Aorta (tissue), 5 donors: ENCODE data around the gene CENPT. TPM values are rescaled to one million over a fixed set of nuclear protein-coding genes. Genes with fewer than 3 reads are reported as not detected.

Experiments used
- ATAC-seq: fragments of 200-7000 bp; cut with Tn5 transposase; one replicate; pipeline ENCODE4 v1.9.1; 2022; ENCODE audit warnings: moderate library complexity; ENCODE audit not compliant: low FRiP score
- DNase-seq, 2 donors: peaks; one replicate each; pipeline ENCODE4 v3.0.0-alpha.2; 2020
- H3K27ac ChIP-seq, 2 donors: one replicate each; pipeline ENCODE4 v1.5.1; 2013; ENCODE audit warnings: low read length in 2 of 2, mild to moderate bottlenecking in 2 of 2, moderate library complexity in 2 of 2, control low read depth in 1 of 2, inconsistent platforms in 1 of 2, low read depth in 1 of 2
- H3K27me3 ChIP-seq, 2 donors: one replicate each; pipeline ENCODE4 v1.6.1; 2013; ENCODE audit warnings: control low read depth in 1 of 2, low read length in 1 of 2, mild to moderate bottlenecking in 1 of 2, moderate library complexity in 1 of 2; ENCODE audit not compliant: insufficient read depth in 2 of 2, control insufficient read depth in 1 of 2
- H3K36me3 ChIP-seq, 2 donors: one replicate each; pipeline ENCODE4 v1.6.1; 2013; ENCODE audit warnings: control low read depth in 1 of 2, low read length in 1 of 2, mild to moderate bottlenecking in 1 of 2; ENCODE audit not compliant: insufficient read depth in 2 of 2, control insufficient read depth in 1 of 2
- H3K4me1 ChIP-seq, 2 donors: one replicate each; pipeline ENCODE4 v1.6.1; 2013; ENCODE audit warnings: low read length in 2 of 2, control low read depth in 1 of 2, mild to moderate bottlenecking in 1 of 2, moderate library complexity in 1 of 2; ENCODE audit not compliant: insufficient read depth in 2 of 2, control insufficient read depth in 1 of 2
- H3K4me3 ChIP-seq, 2 donors: one replicate each; pipeline ENCODE4 v1.5.1; 2013; ENCODE audit warnings: low read length in 2 of 2, control low read depth in 1 of 2, mild to moderate bottlenecking in 1 of 2
- H3K9me3 ChIP-seq: one replicate; pipeline ENCODE4 v1.6.1; 2013; ENCODE audit warnings: mild to moderate bottlenecking, low read length; ENCODE audit not compliant: control insufficient read depth
- WGBS, 2 donors: extraction: QIAGEN DNeasy Blood & Tissue Kit; methylation state at CpG; one replicate each; pipeline ENCODE4 v1.1.7; 2013; 5-methylcytosine and 5-hydroxymethylcytosine counted together
- intact Hi-C, 2 donors: fragments of 100-400 bp; cut with DNase I; formaldehyde crosslinking; loops; one replicate each; pipeline versions ENCODE4 v1.14.2 to v1.15.0; 2022
- polyA plus RNA-seq, 2 donors: library from polyadenylated mRNA; stranded (reverse); fragments of 200-250 nt; gene quantifications; one replicate each; pipeline ENCODE4 v1.2.3, GENCODE V29; 2013
- total RNA-seq, 2 donors: library from RNA; stranded (reverse); fragmentation: NEBNext Ultra II Directional; extraction: Animal tissue kit (Norgen Biotek cat#: 25700); gene quantifications; one replicate each; pipeline ENCODE4 v1.2.1, GENCODE V29; 2021
- donor health status: healthy with polysubstance abuse.
- donor health status: Bipolar disorder and iron deficiency.
- donor health status: DM: no; HTN: no; CAD: no.
- donor health status: DM: no; HTN: no; CAD: no.
- donor health status: DM: yes; HTN: yes; CAD: no.

CENPT gene
- total and polyA plus RNA-seq, 4 donors = 28.3 to 168 (median 48.9) TPM

DNA sequence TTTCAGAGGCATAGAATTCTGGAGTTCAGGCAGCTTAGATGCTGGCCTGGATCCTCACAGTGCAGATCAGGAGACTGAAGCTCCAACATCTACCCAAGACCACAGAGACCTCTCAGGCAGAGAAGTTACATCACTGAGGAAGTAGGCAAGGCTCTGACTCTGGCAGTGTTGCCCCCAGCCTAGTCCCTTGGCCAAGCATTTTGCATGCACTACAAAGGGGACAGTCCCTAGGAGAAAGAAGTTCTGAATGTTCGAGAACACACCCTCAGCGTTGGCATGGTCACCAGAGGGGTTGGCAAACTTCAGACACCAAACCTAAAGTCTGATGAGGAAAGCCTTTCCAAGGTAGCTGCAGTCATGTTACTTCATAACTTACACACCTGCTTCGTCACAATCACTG lies 43.6 kb downstream of the CENPT start:
- Histone ChIP-seq H3K27ac (no peak overlapping the region), H3K9me3 (no peaks in the 10 kb centered on the region), H3K4me1 (no peaks in the 10 kb centered on the region), H3K36me3 (no peaks in the 10 kb centered on the region), H3K27me3 (no peaks in the 10 kb centered on the region), H3K4me3 (no peak overlapping the region)
- WGBS, 2 donors = 91 to 94% methylated on average over 3 of the region's 3 CpGs
- ATAC-seq (no peak), DNase-seq (no peak)
- intact Hi-C loops = no loop called here

DNA sequence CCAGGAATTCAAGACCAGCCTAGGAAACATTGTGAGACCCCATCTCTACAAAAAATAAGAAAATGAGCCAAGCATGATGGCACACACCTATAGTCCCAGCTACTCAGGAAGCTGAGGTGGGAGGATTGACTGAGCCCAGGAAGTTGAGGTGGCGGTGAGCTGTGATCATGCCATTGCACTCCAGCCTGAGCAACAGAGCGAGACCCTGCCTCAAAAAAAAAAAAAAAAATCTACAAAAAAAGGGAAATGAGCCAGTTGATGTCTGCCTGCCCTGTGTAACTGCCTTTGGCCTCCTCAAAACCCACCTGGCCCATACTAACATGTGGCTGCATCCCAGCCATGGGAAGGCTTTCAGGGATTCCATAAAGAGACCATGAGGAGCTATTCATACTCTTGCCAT lies 45.6 kb downstream of the CENPT start:
- no peaks in the 10 kb centered on the region for H3K27me3 ChIP-seq
- ATAC-seq (no peak), DNase-seq (no peak)
- H3K4me1 ChIP-seq = no peaks in the 10 kb centered on the region
- intact Hi-C loops = no loop called here
- 94% methylated on average over 2 of the region's 2 CpGs for WGBS, 2 donors
- H3K27ac ChIP-seq = no peak overlapping the region
- no peaks in the 10 kb centered on the region for H3K9me3 ChIP-seq
- H3K36me3 ChIP-seq = no peaks in the 10 kb centered on the region
- H3K4me3 ChIP-seq = no peak overlapping the region

DNA sequence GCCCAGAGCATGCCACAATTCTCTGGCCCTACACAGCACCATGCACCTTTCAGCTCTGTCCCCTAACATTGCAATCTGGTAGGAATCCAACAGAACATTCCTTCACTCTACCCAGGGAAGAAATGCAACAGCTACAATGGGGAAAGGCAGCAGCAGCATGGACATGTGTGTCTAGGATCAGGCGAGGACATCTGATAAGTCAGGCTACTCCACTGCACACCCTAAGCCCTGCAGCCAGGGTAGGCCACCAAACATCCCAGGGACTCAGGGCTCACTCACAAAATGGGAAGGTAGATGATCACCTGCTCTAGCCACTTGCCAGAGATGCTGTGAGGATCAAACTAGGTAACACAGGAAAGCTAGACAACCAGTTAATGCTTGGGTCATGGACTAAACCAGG lies 46.3 kb downstream of the CENPT start:
- Histone ChIP-seq H3K9me3 (no peaks in the 10 kb centered on the region), H3K27me3 (no peaks in the 10 kb centered on the region), H3K4me3 (no peak overlapping the region), H3K27ac (no peak overlapping the region), H3K36me3 (no peaks in the 10 kb centered on the region), H3K4me1 (no peaks in the 10 kb centered on the region)
- intact Hi-C loops = no loop called here
- DNase-seq (no peak), ATAC-seq (no peak)
- WGBS, 2 donors = 83 to 90% methylated on average over 1 of the region's 1 CpG

DNA sequence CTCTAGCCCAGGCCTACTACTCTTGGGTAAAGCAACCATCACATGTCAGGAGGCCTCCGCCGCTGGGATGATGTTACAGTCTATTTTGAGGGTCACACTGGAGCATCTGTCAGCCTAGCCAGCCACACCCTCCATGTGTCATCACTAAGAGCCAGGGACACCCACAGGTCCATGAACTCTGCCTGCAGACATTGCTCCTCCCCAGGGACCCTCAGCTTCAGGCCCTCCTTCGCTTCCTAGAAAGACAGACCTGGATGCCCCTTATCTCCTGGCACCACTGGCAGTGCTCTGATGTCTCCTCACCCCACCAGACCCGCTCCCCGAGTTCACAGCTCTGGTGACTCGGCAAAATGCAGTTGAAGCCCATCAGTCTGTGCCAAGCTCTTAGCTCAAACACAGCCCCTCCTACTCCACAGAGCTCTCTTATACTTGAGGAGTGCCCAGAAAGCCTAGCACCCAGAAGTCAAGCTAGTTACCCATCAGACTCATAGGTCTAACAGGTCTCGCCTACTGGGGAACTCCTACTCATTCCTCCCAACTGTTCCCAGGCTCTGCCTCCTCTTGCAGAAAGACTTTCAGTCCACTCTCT lies 47.1 kb downstream of the CENPT start:
- no peaks in the 10 kb centered on the region for H3K9me3 ChIP-seq
- whole genome bisulfite sequencing, 2 donors = 86 to 88% methylated on average over 7 of the region's 7 CpGs
- H3K36me3 ChIP-seq = no peaks in the 10 kb centered on the region
- ATAC-seq = no peak
- H3K27ac ChIP-seq = no peak overlapping the region
- no peaks in the 10 kb centered on the region for H3K27me3 ChIP-seq
- DNase-seq = no peak
- intact Hi-C loops = no loop called here
- H3K4me1 ChIP-seq = no peaks in the 10 kb centered on the region
- H3K4me3 ChIP-seq = no peak overlapping the region

DNA sequence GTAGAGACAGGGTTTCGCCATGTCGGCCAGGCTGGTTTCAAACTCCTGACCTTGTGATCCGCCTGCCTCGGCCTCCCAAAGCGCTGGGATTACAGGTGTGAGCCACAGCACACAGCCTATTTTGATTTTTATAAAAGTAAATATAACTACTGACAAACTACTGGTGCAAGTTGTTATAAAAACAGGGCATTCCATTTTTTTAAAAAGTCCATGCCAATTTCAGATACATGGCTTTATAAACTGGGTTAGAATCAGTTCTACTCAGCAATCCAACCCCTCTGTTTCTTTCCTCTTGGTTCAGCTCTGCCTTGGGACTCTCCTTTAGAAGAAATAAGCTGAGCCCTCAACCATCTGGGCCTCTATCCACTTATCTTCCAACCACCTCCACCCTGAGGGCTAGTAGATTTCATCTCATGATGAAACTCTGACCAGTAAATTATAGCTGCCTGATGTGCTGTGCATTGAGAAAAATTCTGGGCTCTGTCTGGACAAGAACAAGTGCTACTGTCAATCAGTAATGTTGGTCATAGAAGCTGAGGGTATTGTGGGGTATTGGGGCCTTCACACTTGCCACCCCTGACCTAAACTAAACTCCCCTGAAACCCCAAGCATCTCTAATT lies 51.3 kb downstream of the CENPT start:
- ATAC-seq (no peak), DNase-seq (no peak)
- no peaks in the 10 kb centered on the region for H3K4me1 ChIP-seq
- 98% methylated on average over 5 of the region's 5 CpGs for WGBS, 2 donors
- intact Hi-C loops = no loop called here
- no peak overlapping the region for H3K27ac ChIP-seq
- H3K36me3 ChIP-seq = no peaks in the 10 kb centered on the region
- no peak overlapping the region for H3K4me3 ChIP-seq
- H3K9me3 ChIP-seq = no peaks in the 10 kb centered on the region
- H3K27me3 ChIP-seq = no peaks in the 10 kb centered on the region

DNA sequence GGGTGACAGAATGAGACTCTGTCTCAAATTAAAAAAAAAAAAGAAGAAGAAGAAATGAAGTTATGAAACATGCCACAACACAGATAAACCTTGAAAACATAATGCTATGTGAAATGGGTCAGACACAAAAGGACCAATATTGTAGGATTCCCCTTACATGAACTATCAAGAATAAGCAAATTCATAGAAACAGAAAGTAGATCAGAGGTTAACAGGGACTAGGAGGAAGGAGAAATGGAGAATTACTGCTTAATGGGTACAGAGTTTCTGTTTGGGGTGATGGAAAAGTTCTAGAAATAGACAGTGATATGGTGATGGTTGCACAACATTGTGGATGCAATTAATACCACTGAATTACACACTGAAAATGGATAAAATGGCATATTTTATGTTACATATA lies 57.4 kb downstream of the CENPT start:
- no peaks in the 10 kb centered on the region for H3K36me3 ChIP-seq
- intact Hi-C loops = no loop called here
- no peaks in the 10 kb centered on the region for H3K4me1 ChIP-seq
- H3K4me3 ChIP-seq = no peak overlapping the region
- DNase-seq (no peak), ATAC-seq (no peak)
- H3K27me3 ChIP-seq = no peaks in the 10 kb centered on the region
- no peak overlapping the region for H3K27ac ChIP-seq
- no peaks in the 10 kb centered on the region for H3K9me3 ChIP-seq

DNA sequence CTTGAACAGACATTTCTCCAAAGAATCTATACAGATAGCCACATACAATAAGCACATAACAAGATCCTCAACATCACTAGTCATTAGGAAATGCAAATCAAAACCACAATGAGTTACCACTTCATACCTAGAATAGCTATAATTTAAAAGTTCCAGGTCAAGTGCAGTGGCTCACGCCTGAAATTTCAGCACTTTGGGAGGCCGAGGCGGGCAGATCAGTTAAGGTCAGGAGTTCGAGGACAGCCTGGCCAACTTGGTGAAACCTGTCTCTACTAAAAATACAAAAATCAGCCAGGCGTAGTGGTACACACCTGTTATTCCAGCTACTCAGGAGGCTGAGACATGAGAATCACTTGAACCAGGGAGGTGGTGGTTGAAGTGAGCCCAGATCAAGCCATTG lies 61.0 kb downstream of the CENPT start:
- no peak overlapping the region for H3K4me3 ChIP-seq
- no peaks in the 10 kb centered on the region for H3K27me3 ChIP-seq
- no peaks in the 10 kb centered on the region for H3K36me3 ChIP-seq
- H3K27ac ChIP-seq = no peak overlapping the region
- intact Hi-C loops = no loop called here
- no peaks in the 10 kb centered on the region for H3K4me1 ChIP-seq
- DNase-seq = no peak
- ATAC-seq = no peak
- no peaks in the 10 kb centered on the region for H3K9me3 ChIP-seq
- 96 to 97% methylated on average over 5 of the region's 5 CpGs for WGBS, 2 donors

DNA sequence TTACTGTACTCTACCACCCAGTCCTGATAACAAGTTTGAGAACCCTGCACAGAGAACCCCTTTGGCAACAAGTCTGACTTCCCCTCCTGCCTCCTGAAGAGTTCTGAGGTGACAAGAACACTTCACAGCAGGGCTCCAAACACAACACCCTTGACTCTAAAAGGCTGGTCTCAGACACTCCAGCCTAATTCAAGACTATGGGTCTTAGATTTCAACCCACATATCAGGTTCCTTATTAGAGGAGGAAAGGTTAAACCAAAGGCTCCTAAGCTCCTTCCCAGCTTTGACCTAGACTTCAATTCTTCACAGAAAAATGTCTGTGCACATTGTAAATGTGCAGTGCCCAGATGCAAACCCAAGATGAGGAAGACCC lies 64.2 kb downstream of the CENPT start:
- no peak overlapping the region for H3K4me3 ChIP-seq
- no peaks in the 10 kb centered on the region for H3K9me3 ChIP-seq
- peaks cover 0 to 3% of the 10 kb centered on the region in 2 donors for H3K36me3 ChIP-seq
- ATAC-seq (no peak), DNase-seq (no peak)
- intact Hi-C loops = no loop called here
- H3K4me1 ChIP-seq = no peaks in the 10 kb centered on the region
- H3K27ac ChIP-seq = no peak overlapping the region
- no peaks in the 10 kb centered on the region for H3K27me3 ChIP-seq

DNA sequence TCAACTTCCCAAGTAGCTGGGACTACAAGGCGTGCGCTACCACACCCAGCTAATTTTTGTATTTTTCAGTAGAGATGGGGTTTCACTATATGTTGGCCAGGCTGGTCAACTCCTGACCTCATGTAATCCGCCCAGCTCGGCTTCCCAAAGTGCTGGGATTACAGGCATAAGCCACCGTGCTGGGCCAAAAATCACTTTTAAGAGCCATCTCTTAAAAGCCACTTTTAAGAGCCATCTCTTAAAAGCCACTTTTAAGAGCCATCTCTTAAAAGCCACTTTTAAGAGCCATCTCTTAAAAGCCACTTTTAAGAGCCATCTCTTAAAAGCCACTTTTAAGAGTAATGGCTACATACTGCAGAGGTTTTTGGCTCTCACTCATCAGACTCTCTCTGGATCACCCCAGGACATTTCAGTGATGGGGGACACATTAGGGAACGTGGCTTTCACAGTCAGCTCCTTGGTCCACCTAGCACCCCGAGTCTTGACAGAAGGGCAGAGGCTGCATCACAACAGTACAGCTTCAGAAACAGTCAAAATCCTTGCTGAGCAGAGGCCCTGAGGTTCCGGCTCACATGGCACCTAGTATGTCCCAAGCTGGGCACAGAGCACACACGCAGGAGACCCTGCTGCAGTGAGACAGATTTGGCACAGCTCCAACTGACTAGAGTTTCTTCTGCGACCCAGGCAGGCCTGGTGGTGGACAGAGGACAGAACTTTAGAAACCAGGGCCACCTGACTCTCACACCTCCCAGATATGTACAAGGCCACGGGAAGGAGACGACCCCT lies 64.7 kb downstream of the CENPT start:
- no peak for ATAC-seq
- Histone ChIP-seq H3K36me3 (peaks cover 0 to 3% of the 10 kb centered on the region in 2 donors), H3K9me3 (no peaks in the 10 kb centered on the region), H3K4me1 (no peaks in the 10 kb centered on the region), H3K27ac (no peak overlapping the region), H3K27me3 (no peaks in the 10 kb centered on the region), H3K4me3 (no peak overlapping the region)
- intact Hi-C loops = no loop called here
- DNase-seq = no peak
- 91 to 92% methylated on average over 12 of the region's 12 CpGs for WGBS, 2 donors
